T-helper 2 cell treated with Interferon-gamma antibody and Interleukin-4, amounts not matched to agents 5 μg/mL and 100 μg/mL, for 36 hours (primary cell): ENCODE data around the gene LRRC7.

Source experiments
- DNase-seq: peaks from one replicate; pipeline ENCODE4 v3.0.0; 2021; ENCODE audit warnings: low spot score
- H3K27ac Mint-ChIP-seq: one replicate; pipeline ENCODE4 v1.8.0; 2021; ENCODE audit warnings: mild to moderate bottlenecking, mixed read lengths
- H3K27me3 Mint-ChIP-seq: one replicate; pipeline ENCODE4 v1.8.0; 2021; ENCODE audit warnings: low read depth, mixed read lengths
- H3K36me3 Mint-ChIP-seq: one replicate; pipeline ENCODE4 v1.8.0; 2021; ENCODE audit warnings: low read depth, mixed read lengths
- H3K4me1 Mint-ChIP-seq: one replicate; pipeline ENCODE4 v1.8.0; 2021; ENCODE audit warnings: low read depth, mixed read lengths
- H3K4me3 Mint-ChIP-seq: one replicate; pipeline ENCODE4 v1.8.0; 2022; ENCODE audit warnings: mild to moderate bottlenecking, moderate library complexity, mixed read lengths
- H3K9me3 Mint-ChIP-seq: one replicate; pipeline ENCODE4 v1.8.0; 2021; ENCODE audit warnings: mixed read lengths

Gene LRRC7

GRCh38 chr1:69985376-69985775 is 417.7 kb downstream of the LRRC7 start:
- Mint-ChIP-seq H3K4me1 (no peaks in the 10 kb centered on the region), H3K9me3 (no peaks in the 10 kb centered on the region)
- DNase-seq, result no peak

DNA sequence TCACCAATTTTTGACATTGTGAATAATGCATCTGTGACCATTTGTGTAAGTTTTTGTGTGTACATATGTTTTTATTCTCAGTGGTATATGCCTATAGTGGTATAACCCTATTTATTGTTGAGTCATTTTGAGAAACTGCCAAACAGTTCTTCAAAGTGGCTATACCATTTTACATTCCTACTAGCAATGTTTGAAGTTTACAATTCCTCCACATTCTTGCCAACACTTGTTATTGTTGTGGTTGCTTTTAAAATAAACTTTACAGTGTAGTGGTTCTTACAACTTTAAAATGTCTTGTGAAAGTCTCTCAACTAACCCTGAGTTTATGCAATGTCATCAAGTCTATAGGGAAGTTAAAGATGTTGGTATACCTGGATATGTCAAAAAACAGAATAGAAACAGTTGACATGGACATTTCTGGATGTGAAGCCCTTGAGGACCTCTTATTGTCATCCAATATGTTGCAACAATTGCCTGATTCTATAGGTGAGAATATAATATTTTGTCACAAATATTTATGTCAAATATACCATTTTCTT is 418.2 kb downstream of the LRRC7 start:
- no peak for DNase-seq
- Mint-ChIP-seq H3K9me3 (no peaks in the 10 kb centered on the region), H3K4me1 (no peaks in the 10 kb centered on the region), H3K4me3 (no peak overlapping the region), H3K27me3 (no peaks in the 10 kb centered on the region), H3K36me3 (no peaks in the 10 kb centered on the region), H3K27ac (no peak overlapping the region)

More at GRCh38 chr1:69985376-69985775, 417.7 kb downstream of the LRRC7 start:
- Mint-ChIP-seq H3K36me3 (no peaks in the 10 kb centered on the region), H3K4me3 (no peak overlapping the region), H3K27ac (no peak overlapping the region), H3K27me3 (no peaks in the 10 kb centered on the region)

DNA sequence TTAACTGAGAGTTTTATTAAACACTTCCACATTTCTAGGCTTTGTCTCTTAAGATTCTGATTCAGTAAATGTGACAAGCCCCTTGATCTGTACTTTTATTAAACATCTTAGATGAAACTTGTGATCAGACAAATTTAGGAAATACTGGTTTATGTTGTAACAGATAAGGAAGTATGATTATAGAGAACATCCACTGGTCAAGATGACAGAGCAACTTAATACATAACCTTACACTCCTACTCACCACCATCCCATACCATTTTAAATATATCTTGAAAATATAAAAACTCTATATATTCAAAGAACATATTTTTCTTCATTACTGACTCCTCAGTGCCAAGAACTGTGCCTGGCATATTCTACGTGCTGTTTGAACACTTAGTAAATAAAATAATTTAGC is 420.2 kb downstream of the LRRC7 start:
- Mint-ChIP-seq H3K9me3 (no peaks in the 10 kb centered on the region), H3K4me1 (no peaks in the 10 kb centered on the region), H3K36me3 (no peaks in the 10 kb centered on the region), H3K27ac (no peak overlapping the region), H3K4me3 (no peak overlapping the region), H3K27me3 (no peaks in the 10 kb centered on the region)
- DNase-seq, result no peak

- H3K27ac Mint-ChIP-seq, result no peak overlapping the region
- H3K9me3 Mint-ChIP-seq, result no peaks in the 10 kb centered on the region
- no peak for DNase-seq
- no peaks in the 10 kb centered on the region for H3K4me1 Mint-ChIP-seq
- no peak overlapping the region for H3K4me3 Mint-ChIP-seq
- H3K27me3 Mint-ChIP-seq, result no peaks in the 10 kb centered on the region
- no peaks in the 10 kb centered on the region for H3K36me3 Mint-ChIP-seq
These were observed 423.9 kb downstream of the LRRC7 start for GRCh38 chr1:69991644-69992043.

- Mint-ChIP-seq H3K9me3 (no peaks in the 10 kb centered on the region), H3K4me3 (no peak overlapping the region), H3K36me3 (no peaks in the 10 kb centered on the region), H3K27me3 (no peaks in the 10 kb centered on the region), H3K4me1 (no peaks in the 10 kb centered on the region), H3K27ac (no peak overlapping the region)
- no peak for DNase-seq
These were observed 424.9 kb downstream of the LRRC7 start for GRCh38 chr1:69992594-69992993.

DNA sequence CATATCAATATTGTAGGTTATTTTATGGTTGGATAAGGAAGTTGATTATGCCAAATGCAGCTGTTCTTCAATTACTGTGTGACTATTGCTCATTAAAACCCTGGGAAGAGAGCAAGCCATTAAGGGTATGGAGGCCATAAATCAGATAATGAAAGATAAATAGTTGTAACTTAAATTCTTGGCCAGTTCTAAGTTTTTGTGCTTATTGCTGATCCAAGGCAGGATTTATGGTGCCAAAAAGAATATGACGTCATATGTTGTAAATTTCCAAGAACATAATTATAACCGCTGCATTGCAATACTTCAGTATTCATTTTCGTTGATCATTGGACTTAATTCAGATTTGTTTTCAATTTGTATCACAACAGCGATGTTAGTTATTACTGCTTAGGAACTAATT is 426.1 kb downstream of the LRRC7 start:
- no peaks in the 10 kb centered on the region for H3K4me1 Mint-ChIP-seq
- H3K4me3 Mint-ChIP-seq, result no peak overlapping the region
- no peaks in the 10 kb centered on the region for H3K36me3 Mint-ChIP-seq
- H3K27ac Mint-ChIP-seq, result no peak overlapping the region
- no peaks in the 10 kb centered on the region for H3K27me3 Mint-ChIP-seq
- DNase-seq, result no peak
- no peaks in the 10 kb centered on the region for H3K9me3 Mint-ChIP-seq

DNA sequence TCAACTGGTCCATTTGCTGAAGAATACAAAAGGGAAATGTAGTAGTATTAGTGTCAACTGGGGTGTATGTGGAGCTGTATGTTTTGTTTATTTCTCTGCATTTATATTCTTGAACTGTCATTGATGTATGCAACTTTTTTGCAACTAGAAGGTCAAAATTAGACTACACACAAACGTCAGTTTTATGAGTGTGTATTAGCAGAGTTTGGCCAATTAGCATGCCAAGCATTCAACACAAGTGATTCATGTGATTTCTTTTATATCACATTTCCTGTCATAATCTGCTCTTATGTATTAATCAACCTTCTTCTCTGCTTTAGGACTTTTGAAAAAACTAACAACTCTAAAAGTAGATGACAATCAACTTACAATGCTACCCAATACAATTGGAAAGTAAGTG is 426.5 kb downstream of the LRRC7 start:
- Mint-ChIP-seq H3K36me3 (no peaks in the 10 kb centered on the region), H3K4me3 (no peak overlapping the region)
- DNase-seq, result no peak

GRCh38 chr1:69998847-69999246 is 431.1 kb downstream of the LRRC7 start:
- no peak overlapping the region for H3K27ac Mint-ChIP-seq

More for the DNA sequence above, 426.5 kb downstream of the LRRC7 start:
- no peaks in the 10 kb centered on the region for H3K27me3 Mint-ChIP-seq
- H3K9me3 Mint-ChIP-seq, result no peaks in the 10 kb centered on the region
- H3K4me1 Mint-ChIP-seq, result no peaks in the 10 kb centered on the region
- no peak overlapping the region for H3K27ac Mint-ChIP-seq

GRCh38 chr1:70003211-70003908 is 435.6 kb downstream of the LRRC7 start:
- Mint-ChIP-seq H3K4me3 (no peak overlapping the region), H3K27me3 (no peaks in the 10 kb centered on the region), H3K27ac (no peak overlapping the region), H3K9me3 (no peaks in the 10 kb centered on the region), H3K36me3 (no peaks in the 10 kb centered on the region), H3K4me1 (no peaks in the 10 kb centered on the region)
- no peak for DNase-seq

More at GRCh38 chr1:69998847-69999246, 431.1 kb downstream of the LRRC7 start:
- Mint-ChIP-seq H3K4me1 (no peaks in the 10 kb centered on the region), H3K4me3 (no peak overlapping the region), H3K27me3 (no peaks in the 10 kb centered on the region), H3K36me3 (no peaks in the 10 kb centered on the region), H3K9me3 (no peaks in the 10 kb centered on the region)
- DNase-seq, result no peak

DNA sequence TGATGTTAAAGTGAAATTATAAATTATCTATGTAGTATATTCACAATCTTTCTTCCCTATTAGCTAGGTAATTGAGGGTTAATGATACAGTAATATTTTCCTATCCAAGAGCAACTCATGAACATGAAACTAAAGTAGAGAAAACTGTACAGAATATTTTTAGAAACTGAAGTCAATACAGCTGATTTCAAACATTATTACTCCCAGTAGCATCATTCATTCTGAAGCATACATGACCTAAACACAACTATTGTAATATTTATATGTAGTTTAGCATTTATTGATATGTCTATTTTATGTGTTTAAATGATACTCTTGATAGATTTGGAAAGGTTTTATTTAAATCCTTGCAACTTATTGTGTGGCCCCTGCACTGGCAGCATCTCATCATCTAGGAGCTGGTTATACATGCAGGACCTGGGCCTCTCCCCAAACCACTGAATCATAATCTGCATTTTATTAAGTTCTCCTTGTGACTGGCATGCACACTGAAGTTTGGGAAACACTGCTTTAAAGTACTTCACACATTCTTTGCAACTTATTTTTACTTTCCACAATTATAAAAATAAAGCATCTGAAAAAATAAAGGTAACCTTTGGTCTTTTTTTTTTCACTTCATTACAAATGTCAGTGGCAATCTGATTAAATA is 437.8 kb downstream of the LRRC7 start:
- Mint-ChIP-seq H3K4me1 (no peaks in the 10 kb centered on the region), H3K4me3 (no peak overlapping the region), H3K27ac (no peak overlapping the region), H3K27me3 (no peaks in the 10 kb centered on the region), H3K36me3 (no peaks in the 10 kb centered on the region), H3K9me3 (no peaks in the 10 kb centered on the region)
- DNase-seq, result no peak

DNA sequence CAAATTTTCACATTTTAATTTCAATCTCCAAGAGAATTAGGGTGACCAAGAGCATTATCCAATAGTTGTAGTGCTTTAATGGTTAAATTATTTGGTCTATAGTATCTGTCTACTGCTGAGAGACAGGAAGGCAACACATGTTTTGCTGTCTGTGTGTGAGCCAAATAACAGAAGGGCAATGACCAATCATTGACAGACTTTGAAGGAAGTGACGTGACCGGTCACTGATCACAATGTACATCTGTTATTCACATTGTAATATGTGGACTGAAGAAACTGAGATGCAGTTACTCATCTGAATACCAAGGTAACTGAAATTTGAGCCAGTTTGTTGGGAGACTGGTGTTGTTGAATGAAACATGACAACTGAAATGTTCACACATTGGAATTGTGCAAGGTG is 440.9 kb downstream of the LRRC7 start:
- H3K4me1 Mint-ChIP-seq, result no peaks in the 10 kb centered on the region
- H3K36me3 Mint-ChIP-seq, result no peaks in the 10 kb centered on the region
- DNase-seq, result no peak
- no peak overlapping the region for H3K27ac Mint-ChIP-seq
- no peak overlapping the region for H3K4me3 Mint-ChIP-seq
- H3K27me3 Mint-ChIP-seq, result no peaks in the 10 kb centered on the region
- H3K9me3 Mint-ChIP-seq, result no peaks in the 10 kb centered on the region

DNA sequence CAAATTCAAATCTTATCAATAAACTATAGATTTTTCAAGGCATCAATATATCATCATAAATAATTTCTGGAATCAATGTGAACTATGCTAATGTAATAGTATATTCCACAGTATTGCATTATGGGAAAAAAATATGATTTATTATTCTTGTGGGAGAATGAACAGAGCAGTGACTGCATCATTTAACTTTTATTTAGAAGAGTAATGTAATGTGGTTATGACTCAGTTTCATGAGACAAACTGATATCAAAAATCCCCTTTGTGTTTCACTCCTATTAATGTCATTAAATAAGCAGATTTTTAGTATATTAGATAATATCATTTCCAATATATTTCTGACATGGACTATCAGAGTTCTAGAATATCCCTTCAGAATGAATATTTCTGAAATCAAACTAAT is 450.0 kb downstream of the LRRC7 start:
- Mint-ChIP-seq H3K36me3 (no peaks in the 10 kb centered on the region), H3K9me3 (no peaks in the 10 kb centered on the region), H3K27ac (no peak overlapping the region), H3K4me3 (no peak overlapping the region), H3K27me3 (no peaks in the 10 kb centered on the region), H3K4me1 (no peaks in the 10 kb centered on the region)
- DNase-seq, result no peak

DNA sequence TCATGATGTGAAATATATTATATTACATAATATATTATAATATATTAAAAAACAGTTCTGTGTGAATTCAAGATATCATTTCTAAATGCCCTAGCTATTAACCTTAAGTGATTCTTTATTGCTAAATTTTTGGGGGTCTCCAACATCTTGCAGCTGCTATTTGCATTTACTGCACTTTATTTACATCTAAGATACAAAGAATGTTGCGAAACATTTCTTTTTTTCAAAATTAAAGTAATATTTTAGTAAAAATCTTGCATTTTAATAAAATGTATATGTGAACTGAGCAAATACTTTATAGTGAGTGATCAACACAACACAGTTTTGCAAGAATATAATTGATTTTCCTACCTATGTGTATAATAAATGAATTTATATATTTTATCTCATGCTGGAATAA is 456.6 kb downstream of the LRRC7 start:
- H3K36me3 Mint-ChIP-seq, result no peaks in the 10 kb centered on the region
- DNase-seq, result no peak
- no peaks in the 10 kb centered on the region for H3K9me3 Mint-ChIP-seq
- H3K4me3 Mint-ChIP-seq, result no peak overlapping the region
- H3K27me3 Mint-ChIP-seq, result no peaks in the 10 kb centered on the region
- H3K4me1 Mint-ChIP-seq, result no peaks in the 10 kb centered on the region
- no peak overlapping the region for H3K27ac Mint-ChIP-seq

GRCh38 chr1:70025052-70025451 is 457.3 kb downstream of the LRRC7 start:
- Mint-ChIP-seq H3K36me3 (no peaks in the 10 kb centered on the region), H3K4me3 (no peak overlapping the region), H3K9me3 (no peaks in the 10 kb centered on the region), H3K4me1 (no peaks in the 10 kb centered on the region), H3K27ac (no peak overlapping the region), H3K27me3 (no peaks in the 10 kb centered on the region)
- no peak for DNase-seq
